Measurements from ENCODE around the gene LYSMD3.

LYSMD3 gene

GRCh38 chr5:90553711-90554110, 24.3 kb upstream of the LYSMD3 start:
- H3K4me3 ChIP-seq (ENCODE audit: low read depth, low read length): no peak overlapping the region
- no peak for DNase-seq
- in situ Hi-C loops (cut with HindIII; ENCODE audit: low pct_ligation_motif_present, low sequenced_read_pairs): no loop called here
- no peak for TF ChIP-seq CTCF (IDR thresholded peaks at IDR 0.05; ENCODE audit: low read depth, low read length, missing control alignments)
- H3K36me3 ChIP-seq (replicated peaks): no peaks in the 10 kb centered on the region
- H3K27me3 ChIP-seq (replicated peaks): peaks cover 33% of the 10 kb centered on the region
- H3K27ac ChIP-seq: no peak overlapping the region

- no peak for TF ChIP-seq CTCF (IDR thresholded peaks at IDR 0.05; ENCODE audit: low read depth, low read length, missing control alignments)
- H3K4me3 ChIP-seq (ENCODE audit: low read depth, low read length): no peak overlapping the region
- in situ Hi-C loops (cut with HindIII; ENCODE audit: low pct_ligation_motif_present, low sequenced_read_pairs): no loop called here
- peaks cover 12% of the 10 kb centered on the region for H3K27me3 ChIP-seq (replicated peaks)
- H3K36me3 ChIP-seq (replicated peaks): no peaks in the 10 kb centered on the region
- H3K27ac ChIP-seq: no peak overlapping the region
- no peak for DNase-seq
Measured at GRCh38 chr5:90551376-90551775, 22.0 kb upstream of the LYSMD3 start.

- no peak for TF ChIP-seq CTCF (IDR thresholded peaks at IDR 0.05; ENCODE audit: low read depth, low read length, missing control alignments)
- DNase-seq: no peak
- Histone ChIP-seq H3K27me3 (replicated peaks) (peaks cover 7% of the 10 kb centered on the region), H3K4me3 (ENCODE audit: low read depth, low read length) (no peak overlapping the region), H3K36me3 (replicated peaks) (no peaks in the 10 kb centered on the region), H3K27ac (no peak overlapping the region)
- in situ Hi-C loops (cut with HindIII; ENCODE audit: low pct_ligation_motif_present, low sequenced_read_pairs): no loop called here
Measured at GRCh38 chr5:90550963-90551362, 21.6 kb upstream of the LYSMD3 start.

GRCh38 chr5:90549729-90550275, 20.4 kb upstream of the LYSMD3 start:
- DNase-seq: no peak
- no peak for TF ChIP-seq CTCF (IDR thresholded peaks at IDR 0.05; ENCODE audit: low read depth, low read length, missing control alignments)
- in situ Hi-C loops (cut with HindIII; ENCODE audit: low pct_ligation_motif_present, low sequenced_read_pairs): no loop called here
- Histone ChIP-seq H3K4me3 (ENCODE audit: low read depth, low read length) (no peak overlapping the region), H3K36me3 (replicated peaks) (no peaks in the 10 kb centered on the region), H3K27me3 (replicated peaks) (peaks cover 10% of the 10 kb centered on the region), H3K27ac (no peak overlapping the region)

GRCh38 chr5:90549223-90549622, 19.8 kb upstream of the LYSMD3 start:
- no peak for TF ChIP-seq CTCF (IDR thresholded peaks at IDR 0.05; ENCODE audit: low read depth, low read length, missing control alignments)
- no peak for DNase-seq
- no peak overlapping the region for H3K27ac ChIP-seq
- H3K4me3 ChIP-seq (ENCODE audit: low read depth, low read length): no peak overlapping the region
- in situ Hi-C loops (cut with HindIII; ENCODE audit: low pct_ligation_motif_present, low sequenced_read_pairs): no loop called here
- H3K36me3 ChIP-seq (replicated peaks): no peaks in the 10 kb centered on the region
- peaks cover 10% of the 10 kb centered on the region for H3K27me3 ChIP-seq (replicated peaks)

- DNase-seq: peak; percentile 14
- TF ChIP-seq CTCF (IDR thresholded peaks at IDR 0.05; ENCODE audit: low read depth, low read length, missing control alignments): no peak
- no peaks in the 10 kb centered on the region for H3K36me3 ChIP-seq (replicated peaks)
- no peak overlapping the region for H3K27ac ChIP-seq
- H3K4me3 ChIP-seq (ENCODE audit: low read depth, low read length): no peak overlapping the region
- H3K27me3 ChIP-seq (replicated peaks): peaks cover 10% of the 10 kb centered on the region
- in situ Hi-C loops (cut with HindIII; ENCODE audit: low pct_ligation_motif_present, low sequenced_read_pairs): no loop called here
Measured at GRCh38 chr5:90548069-90548593, 18.7 kb upstream of the LYSMD3 start.

All from brain microvascular endothelial cell (primary cell).